Non-pigmented ciliary epithelial cell (primary cell): ENCODE results near the gene ZNF665.
"Not testable (repeated sequence)": the region's sequence is repeated elsewhere in the genome, so short reads cannot be mapped to it uniquely, and the experiment has no call there.

ENCODE experiments used
- DNase-seq: peaks from one replicate; pipeline ENCODE4 v3.0.0-alpha.2; 2010; ENCODE audit warnings: low read depth

ZNF665 gene

DNA sequence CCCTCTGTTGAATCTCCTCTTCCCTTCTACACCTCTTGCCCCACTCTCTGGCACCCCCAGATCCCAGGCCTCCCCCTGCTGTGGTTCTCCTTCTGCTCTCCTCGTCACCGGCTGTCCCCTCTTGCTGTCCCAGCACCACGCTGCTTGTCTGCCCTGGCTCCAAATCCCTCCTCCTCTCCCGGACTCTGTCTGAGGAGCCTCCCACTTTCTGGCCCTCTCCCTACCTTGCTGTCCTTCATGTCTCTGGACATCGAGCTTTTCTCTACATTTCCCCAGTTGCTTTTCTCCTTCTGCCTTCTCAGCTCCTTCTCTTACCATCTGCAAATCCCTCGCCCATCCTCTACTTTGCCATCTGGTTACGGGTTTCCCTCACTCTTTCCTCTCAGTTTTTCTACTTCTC is 35.5 kb downstream of the ZNF665 start:
- DNase-seq, result no peak

DNA sequence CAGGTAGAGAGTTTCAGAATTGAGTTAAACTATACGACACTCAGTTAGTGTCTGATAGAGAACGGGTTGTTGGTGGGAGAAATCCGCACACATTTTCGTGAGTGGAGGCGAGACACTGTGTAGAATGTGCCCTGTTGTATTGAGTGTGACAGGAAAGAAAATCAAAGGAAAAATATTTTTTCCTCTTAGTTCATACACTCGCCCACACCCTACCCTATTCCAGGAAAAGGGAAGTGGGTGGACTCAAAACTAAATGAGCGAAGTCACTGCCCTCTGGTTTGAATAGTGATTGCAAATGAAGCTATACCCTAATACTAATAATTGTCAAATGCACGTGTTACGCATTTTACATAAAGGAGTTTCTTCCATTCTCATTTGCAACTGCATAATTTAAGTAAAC is 36.3 kb downstream of the ZNF665 start:
- no peak for DNase-seq

DNA sequence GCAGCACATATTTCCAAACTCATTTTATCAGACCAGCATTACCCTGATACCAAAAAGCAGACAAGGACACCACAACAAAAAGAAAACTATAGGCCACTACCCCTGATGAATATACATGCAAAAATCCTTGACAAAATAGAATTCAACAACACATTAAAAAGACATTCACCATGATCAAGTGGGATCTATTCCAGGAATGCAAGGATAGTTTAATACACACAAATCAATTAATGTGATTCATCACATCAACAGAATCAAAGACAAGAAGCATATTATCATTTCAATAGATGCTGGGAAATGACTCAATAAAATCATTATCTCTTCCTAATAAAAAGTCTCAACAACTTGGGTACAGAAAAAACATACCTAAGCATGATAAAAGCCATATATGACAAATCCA is 45.5 kb downstream of the ZNF665 start:
- no peak for DNase-seq

DNA sequence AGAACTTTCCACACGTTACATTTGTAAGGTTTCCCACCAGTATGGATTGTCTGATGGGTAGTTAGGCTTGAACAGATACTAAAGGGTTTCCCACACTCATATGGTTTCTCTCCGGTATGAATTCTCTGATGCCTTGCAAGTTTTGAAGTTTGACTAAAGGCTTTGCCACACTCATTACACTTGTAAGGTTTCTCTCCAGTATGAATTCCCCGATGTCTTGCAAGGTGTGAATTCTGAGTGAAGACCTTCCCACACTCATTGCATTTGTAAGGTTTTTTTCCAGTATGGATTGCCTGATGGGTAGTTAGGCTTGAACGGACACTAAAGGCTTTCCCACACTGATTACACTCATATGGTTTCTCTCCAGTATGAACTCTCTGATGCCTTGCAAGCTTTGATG is 52.8 kb downstream of the ZNF665 start:
- DNase-seq, result no peak

DNA sequence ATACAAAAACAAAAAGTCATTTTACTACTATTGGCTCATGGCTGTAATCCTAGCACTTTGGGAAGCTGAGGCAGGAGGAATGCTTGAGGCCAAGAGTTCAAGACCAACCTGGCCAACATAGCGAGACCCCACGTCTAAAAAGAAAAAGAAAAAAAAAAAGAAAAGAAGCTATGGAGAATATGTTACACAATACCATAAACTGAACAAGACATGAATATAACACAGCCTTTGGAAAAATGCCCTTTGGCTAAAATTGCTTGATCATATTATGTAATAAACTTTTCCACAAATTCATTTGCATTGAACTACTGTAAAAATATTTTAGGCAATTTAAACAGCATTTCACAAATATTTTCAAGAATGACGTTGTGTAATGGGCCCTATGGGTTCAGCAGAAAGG is 56.7 kb downstream of the ZNF665 start:
- DNase-seq, result no peak

- DNase-seq, result peak; percentile 19
Observed at GRCh38 chr19:53132141-53132991, 60.8 kb downstream of the ZNF665 start, which contains the start of gene ZNF415. TSS of gene ZNF415 (minus strand) at chr19:53132910. CDS start at chr19:53122676, 10,234 bp downstream.

DNA sequence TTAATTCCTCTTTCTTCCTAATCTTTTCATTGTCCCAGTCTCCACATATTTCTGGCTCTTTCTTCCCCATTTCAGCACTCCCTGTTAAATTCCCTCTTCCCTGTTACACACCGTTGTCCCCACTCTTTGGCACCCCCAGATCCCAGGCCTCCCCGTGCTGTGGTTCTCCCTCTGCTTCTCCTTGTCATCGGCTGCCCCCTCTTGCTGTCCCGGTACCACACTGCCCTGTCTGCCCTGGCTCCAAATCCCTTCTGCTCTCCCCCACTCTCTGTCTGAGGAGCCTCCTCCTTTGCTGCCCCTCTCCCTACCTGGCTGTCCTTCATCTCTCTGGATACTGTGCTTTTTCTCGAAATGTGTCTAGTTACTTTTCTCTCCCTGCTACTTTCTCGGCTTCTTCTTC is 61.4 kb downstream of the ZNF665 start:
- DNase-seq, result no peak

GRCh38 chr19:53131085-53131590 is 62.0 kb downstream of the ZNF665 start:
- DNase-seq, result no peak

- no peak for DNase-seq
Observed at GRCh38 chr19:53130506-53130905, 62.7 kb downstream of the ZNF665 start.

GRCh38 chr19:53126733-53127526 is 66.2 kb downstream of the ZNF665 start:
- not testable (repeated sequence) for DNase-seq

GRCh38 chr19:53123400-53123799 is 69.8 kb downstream of the ZNF665 start:
- no peak for DNase-seq
